ENCODE results near the gene UGT1A7.
"Not testable (repeated sequence)": the region's sequence is repeated elsewhere in the genome, so short reads cannot be mapped to it uniquely, and the experiment has no call there.

Gene UGT1A7

DNA sequence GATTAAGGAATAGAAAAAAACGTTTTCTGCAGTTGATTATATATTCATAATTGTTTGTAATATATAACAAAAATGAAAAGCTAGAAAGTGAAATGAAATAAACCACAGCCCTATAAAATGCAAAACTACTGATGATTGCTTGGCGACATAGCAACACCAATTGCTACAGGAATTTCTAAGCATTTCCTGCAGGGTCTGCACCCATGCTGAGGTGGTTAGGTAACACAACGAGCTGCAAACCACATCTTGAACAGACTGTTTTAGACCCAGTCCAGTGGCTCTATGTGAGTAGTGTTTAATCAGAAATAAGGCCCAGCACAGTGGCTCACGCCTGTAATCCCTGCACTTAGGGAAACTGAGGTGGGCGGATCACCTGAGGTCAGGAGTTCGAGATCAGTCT lies 27.2 kb upstream of the UGT1A7 start:
- TF ChIP-seq, protein P1, sequence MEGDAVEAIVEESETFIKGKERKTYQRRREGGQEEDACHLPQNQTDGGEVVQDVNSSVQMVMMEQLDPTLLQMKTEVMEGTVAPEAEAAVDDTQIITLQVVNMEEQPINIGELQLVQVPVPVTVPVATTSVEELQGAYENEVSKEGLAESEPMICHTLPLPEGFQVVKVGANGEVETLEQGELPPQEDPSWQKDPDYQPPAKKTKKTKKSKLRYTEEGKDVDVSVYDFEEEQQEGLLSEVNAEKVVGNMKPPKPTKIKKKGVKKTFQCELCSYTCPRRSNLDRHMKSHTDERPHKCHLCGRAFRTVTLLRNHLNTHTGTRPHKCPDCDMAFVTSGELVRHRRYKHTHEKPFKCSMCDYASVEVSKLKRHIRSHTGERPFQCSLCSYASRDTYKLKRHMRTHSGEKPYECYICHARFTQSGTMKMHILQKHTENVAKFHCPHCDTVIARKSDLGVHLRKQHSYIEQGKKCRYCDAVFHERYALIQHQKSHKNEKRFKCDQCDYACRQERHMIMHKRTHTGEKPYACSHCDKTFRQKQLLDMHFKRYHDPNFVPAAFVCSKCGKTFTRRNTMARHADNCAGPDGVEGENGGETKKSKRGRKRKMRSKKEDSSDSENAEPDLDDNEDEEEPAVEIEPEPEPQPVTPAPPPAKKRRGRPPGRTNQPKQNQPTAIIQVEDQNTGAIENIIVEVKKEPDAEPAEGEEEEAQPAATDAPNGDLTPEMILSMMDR (IDR thresholded peaks at IDR 0.05; ENCODE audit: low read length): no peak
- TF ChIP-seq EZH2 (IDR thresholded peaks at IDR 0.05; ENCODE audit: borderline replicate concordance, low read length): no peak
- no peaks in the 10 kb centered on the region for H3K79me2 ChIP-seq (ENCODE audit: insufficient read depth, low read length)
- no peak overlapping the region for H3K4me3 ChIP-seq (ENCODE audit: low read depth, low read length, poor library complexity, severe bottlenecking)
- no peak overlapping the region for H2AFZ ChIP-seq (ENCODE audit: low read length)
- H3K36me3 ChIP-seq (ENCODE audit: insufficient read depth, low read length): no peaks in the 10 kb centered on the region
- H4K20me1 ChIP-seq (ENCODE audit: insufficient read depth, low read length): no peaks in the 10 kb centered on the region
- no peak overlapping the region for H3K27ac ChIP-seq (ENCODE audit: low read depth, low read length, poor library complexity, severe bottlenecking)
- no peaks in the 10 kb centered on the region for H3F3A ChIP-seq (ENCODE audit: insufficient read depth, low read length)
- no peak overlapping the region for H3K4me2 ChIP-seq (ENCODE audit: low read length)
- no peak overlapping the region for H3K9ac ChIP-seq (ENCODE audit: low read length)
- H3K9me3 ChIP-seq (ENCODE audit: low read length): no peaks in the 10 kb centered on the region
- no peaks in the 10 kb centered on the region for H3K4me1 ChIP-seq (ENCODE audit: insufficient read depth, low read length, severe bottlenecking)
- H3K9me2 ChIP-seq (ENCODE audit: low read depth, low read length): no peaks in the 10 kb centered on the region
- no peaks in the 10 kb centered on the region for H3K27me3 ChIP-seq (ENCODE audit: insufficient read depth, low read length)

DNA sequence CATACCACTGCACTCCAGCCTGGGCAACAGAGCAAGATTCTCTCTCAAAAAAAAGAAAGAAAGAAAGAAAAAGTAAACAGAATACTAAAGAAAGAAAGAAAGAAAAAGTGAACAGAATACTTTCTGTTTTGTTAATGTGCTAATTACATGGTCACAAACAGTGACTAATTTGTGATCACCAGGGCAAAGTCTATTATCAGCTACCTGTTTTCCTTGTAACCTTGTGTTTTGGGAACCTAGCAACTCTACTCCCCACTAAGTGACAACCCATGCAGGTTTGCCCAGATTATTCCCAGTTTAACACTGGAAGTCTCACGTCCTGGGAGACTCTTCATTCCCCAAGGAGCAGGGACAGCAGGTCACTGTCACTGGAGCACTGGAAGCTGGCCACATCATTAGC lies 26.7 kb upstream of the UGT1A7 start:
- Histone ChIP-seq H3K9me3 (ENCODE audit: low read length) (no peaks in the 10 kb centered on the region), H3K4me2 (ENCODE audit: low read length) (no peak overlapping the region), H3F3A (ENCODE audit: insufficient read depth, low read length) (no peaks in the 10 kb centered on the region), H3K79me2 (ENCODE audit: insufficient read depth, low read length) (no peaks in the 10 kb centered on the region), H3K36me3 (ENCODE audit: insufficient read depth, low read length) (no peaks in the 10 kb centered on the region), H3K4me1 (ENCODE audit: insufficient read depth, low read length, severe bottlenecking) (no peaks in the 10 kb centered on the region), H2AFZ (ENCODE audit: low read length) (no peak overlapping the region), H3K9ac (ENCODE audit: low read length) (no peak overlapping the region), H3K4me3 (ENCODE audit: low read depth, low read length, poor library complexity, severe bottlenecking) (no peak overlapping the region), H3K27ac (ENCODE audit: low read depth, low read length, poor library complexity, severe bottlenecking) (no peak overlapping the region), H3K27me3 (ENCODE audit: insufficient read depth, low read length) (no peaks in the 10 kb centered on the region), H3K9me2 (ENCODE audit: low read depth, low read length) (no peaks in the 10 kb centered on the region), H4K20me1 (ENCODE audit: insufficient read depth, low read length) (no peaks in the 10 kb centered on the region)
- TF ChIP-seq EZH2 (IDR thresholded peaks at IDR 0.05; ENCODE audit: borderline replicate concordance, low read length): no peak
- TF ChIP-seq, protein P1 (IDR thresholded peaks at IDR 0.05; ENCODE audit: low read length): no peak

DNA sequence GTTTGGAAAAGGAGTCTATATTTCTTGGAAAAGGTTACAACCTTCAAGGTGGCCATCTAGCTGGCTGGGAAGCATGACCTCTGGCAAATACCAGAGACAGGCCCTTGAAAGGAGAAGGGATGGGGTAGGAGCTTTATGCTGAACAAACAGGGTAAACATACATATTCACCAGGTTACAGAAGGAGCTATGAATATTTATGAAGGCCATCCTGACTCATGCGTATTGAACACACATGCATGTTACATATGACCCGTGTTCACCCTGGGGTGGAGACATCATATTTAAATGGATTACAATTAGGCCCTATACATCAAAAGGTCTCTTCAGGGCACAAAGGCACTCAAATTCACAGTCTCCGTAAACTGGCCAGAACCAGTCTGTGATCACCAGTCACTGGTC lies 25.8 kb upstream of the UGT1A7 start:
- not testable (repeated sequence) for H3F3A ChIP-seq (ENCODE audit: insufficient read depth, low read length); H3K9me2 ChIP-seq (ENCODE audit: low read depth, low read length); H3K36me3 ChIP-seq (ENCODE audit: insufficient read depth, low read length); H3K4me2 ChIP-seq (ENCODE audit: low read length); H3K27ac ChIP-seq (ENCODE audit: low read depth, low read length, poor library complexity, severe bottlenecking); H3K27me3 ChIP-seq (ENCODE audit: insufficient read depth, low read length); H3K9me3 ChIP-seq (ENCODE audit: low read length); H4K20me1 ChIP-seq (ENCODE audit: insufficient read depth, low read length); H2AFZ ChIP-seq (ENCODE audit: low read length); H3K79me2 ChIP-seq (ENCODE audit: insufficient read depth, low read length); H3K4me3 ChIP-seq (ENCODE audit: low read depth, low read length, poor library complexity, severe bottlenecking); H3K9ac ChIP-seq (ENCODE audit: low read length); H3K4me1 ChIP-seq (ENCODE audit: insufficient read depth, low read length, severe bottlenecking)

DNA sequence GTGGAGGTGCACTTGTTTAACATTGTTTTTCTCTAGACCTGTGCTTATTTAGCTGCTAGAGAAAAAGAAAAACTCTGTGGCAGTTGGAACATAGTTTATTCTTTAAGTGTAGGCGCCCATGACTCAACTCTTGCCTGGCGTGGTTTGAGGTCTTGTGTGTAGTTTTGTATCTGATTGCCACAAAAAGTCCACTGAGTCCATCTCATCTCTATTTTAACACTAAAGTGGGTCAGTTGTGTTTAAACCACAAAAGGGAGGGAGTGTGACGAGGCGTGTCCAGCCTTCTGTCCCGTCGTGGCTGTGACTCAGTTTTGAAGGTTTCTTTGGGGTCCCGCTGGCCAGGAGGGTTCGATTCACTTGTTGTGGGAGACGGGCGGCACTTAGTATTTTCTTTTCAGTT lies 25.3 kb upstream of the UGT1A7 start:
- Histone ChIP-seq H2AFZ (ENCODE audit: low read length) (no peak overlapping the region), H3K9me2 (ENCODE audit: low read depth, low read length) (no peaks in the 10 kb centered on the region)

More for the DNA sequence above, 25.3 kb upstream of the UGT1A7 start:
- no peak overlapping the region for H3K27ac ChIP-seq (ENCODE audit: low read depth, low read length, poor library complexity, severe bottlenecking)
- H3F3A ChIP-seq (ENCODE audit: insufficient read depth, low read length): no peaks in the 10 kb centered on the region
- no peak overlapping the region for H3K9ac ChIP-seq (ENCODE audit: low read length)
- H3K27me3 ChIP-seq (ENCODE audit: insufficient read depth, low read length): no peaks in the 10 kb centered on the region
- H4K20me1 ChIP-seq (ENCODE audit: insufficient read depth, low read length): no peaks in the 10 kb centered on the region
- no peak for TF ChIP-seq EZH2 (IDR thresholded peaks at IDR 0.05; ENCODE audit: borderline replicate concordance, low read length)
- TF ChIP-seq, protein P1 (IDR thresholded peaks at IDR 0.05; ENCODE audit: low read length): no peak
- no peak overlapping the region for H3K4me3 ChIP-seq (ENCODE audit: low read depth, low read length, poor library complexity, severe bottlenecking)
- H3K4me1 ChIP-seq (ENCODE audit: insufficient read depth, low read length, severe bottlenecking): no peaks in the 10 kb centered on the region
- no peak overlapping the region for H3K4me2 ChIP-seq (ENCODE audit: low read length)
- H3K36me3 ChIP-seq (ENCODE audit: insufficient read depth, low read length): no peaks in the 10 kb centered on the region
- no peaks in the 10 kb centered on the region for H3K9me3 ChIP-seq (ENCODE audit: low read length)
- no peaks in the 10 kb centered on the region for H3K79me2 ChIP-seq (ENCODE audit: insufficient read depth, low read length)
